Body of pancreas (tissue), 4 donors: Measurements from ENCODE around the gene GNB3.

Source experiments
- POLR2A ChIP-seq, 3 donors: fragments of 450-650 bp; IDR thresholded peaks; one replicate each; pipeline ENCODE4 v1.6.1; 2016; ENCODE audit warnings: antibody characterized with exemption in 3 of 3, mild to moderate bottlenecking in 2 of 3
- TF ChIP-seq, protein P1 (sequence below), 7 experiments: fragments of 450-650 bp in 4 of 7; fragments of 200-600 bp in 3 of 7; sonication (generic) in 3 of 7; IDR thresholded peaks; one replicate each; pipeline ENCODE4 v1.5.1; 2016 to 2019; ENCODE audit warnings: antibody characterized with exemption in 7 of 7

DNA sequence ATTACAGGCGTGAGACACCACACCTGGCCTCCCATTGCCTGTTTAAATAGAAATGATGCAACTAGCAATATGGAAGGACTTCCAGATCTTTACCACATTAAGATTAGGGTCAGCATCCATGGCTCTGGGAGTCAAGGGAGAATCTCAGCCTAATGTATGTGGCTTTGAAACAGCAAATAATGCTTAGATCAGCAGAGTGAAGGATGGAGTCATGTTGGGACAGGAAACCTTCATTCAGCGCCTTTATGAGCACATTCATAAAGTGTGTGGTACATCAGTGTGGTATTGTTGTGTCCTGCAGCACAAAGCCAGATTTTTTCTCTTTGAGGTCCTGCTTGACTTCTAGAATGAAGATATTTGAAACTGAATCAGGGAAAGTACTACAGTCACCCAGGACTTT lies 47.6 kb downstream of the GNB3 start:
- TF ChIP-seq, protein P1, sequence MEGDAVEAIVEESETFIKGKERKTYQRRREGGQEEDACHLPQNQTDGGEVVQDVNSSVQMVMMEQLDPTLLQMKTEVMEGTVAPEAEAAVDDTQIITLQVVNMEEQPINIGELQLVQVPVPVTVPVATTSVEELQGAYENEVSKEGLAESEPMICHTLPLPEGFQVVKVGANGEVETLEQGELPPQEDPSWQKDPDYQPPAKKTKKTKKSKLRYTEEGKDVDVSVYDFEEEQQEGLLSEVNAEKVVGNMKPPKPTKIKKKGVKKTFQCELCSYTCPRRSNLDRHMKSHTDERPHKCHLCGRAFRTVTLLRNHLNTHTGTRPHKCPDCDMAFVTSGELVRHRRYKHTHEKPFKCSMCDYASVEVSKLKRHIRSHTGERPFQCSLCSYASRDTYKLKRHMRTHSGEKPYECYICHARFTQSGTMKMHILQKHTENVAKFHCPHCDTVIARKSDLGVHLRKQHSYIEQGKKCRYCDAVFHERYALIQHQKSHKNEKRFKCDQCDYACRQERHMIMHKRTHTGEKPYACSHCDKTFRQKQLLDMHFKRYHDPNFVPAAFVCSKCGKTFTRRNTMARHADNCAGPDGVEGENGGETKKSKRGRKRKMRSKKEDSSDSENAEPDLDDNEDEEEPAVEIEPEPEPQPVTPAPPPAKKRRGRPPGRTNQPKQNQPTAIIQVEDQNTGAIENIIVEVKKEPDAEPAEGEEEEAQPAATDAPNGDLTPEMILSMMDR (IDR thresholded peaks at IDR 0.05): no peak
- no peak for TF ChIP-seq POLR2A (IDR thresholded peaks at IDR 0.05)
